Vagina (tissue), 2 donors: ENCODE results near the gene KRT71.

ENCODE experiments used
- POLR2A ChIP-seq, 2 donors: fragments of 450-650 bp; IDR thresholded peaks; one replicate each; pipeline ENCODE4 v1.6.1; 2017; ENCODE audit warnings: antibody characterized with exemption in 2 of 2, mild to moderate bottlenecking in 2 of 2, moderate library complexity in 2 of 2
- TF ChIP-seq, protein P1 (sequence below), 3 experiments: fragments of 450-650 bp in 2 of 3; fragments of 200-600 bp in 1 of 3; sonication (generic) in 1 of 3; IDR thresholded peaks; one replicate each; pipeline ENCODE4 v1.5.1; 2017 to 2019; ENCODE audit warnings: antibody characterized with exemption in 3 of 3, mild to moderate bottlenecking in 2 of 3, moderate library complexity in 2 of 3

GRCh38 chr12:52590021-52590420, 37.1 kb upstream of the KRT71 start:
- TF ChIP-seq, protein P1, sequence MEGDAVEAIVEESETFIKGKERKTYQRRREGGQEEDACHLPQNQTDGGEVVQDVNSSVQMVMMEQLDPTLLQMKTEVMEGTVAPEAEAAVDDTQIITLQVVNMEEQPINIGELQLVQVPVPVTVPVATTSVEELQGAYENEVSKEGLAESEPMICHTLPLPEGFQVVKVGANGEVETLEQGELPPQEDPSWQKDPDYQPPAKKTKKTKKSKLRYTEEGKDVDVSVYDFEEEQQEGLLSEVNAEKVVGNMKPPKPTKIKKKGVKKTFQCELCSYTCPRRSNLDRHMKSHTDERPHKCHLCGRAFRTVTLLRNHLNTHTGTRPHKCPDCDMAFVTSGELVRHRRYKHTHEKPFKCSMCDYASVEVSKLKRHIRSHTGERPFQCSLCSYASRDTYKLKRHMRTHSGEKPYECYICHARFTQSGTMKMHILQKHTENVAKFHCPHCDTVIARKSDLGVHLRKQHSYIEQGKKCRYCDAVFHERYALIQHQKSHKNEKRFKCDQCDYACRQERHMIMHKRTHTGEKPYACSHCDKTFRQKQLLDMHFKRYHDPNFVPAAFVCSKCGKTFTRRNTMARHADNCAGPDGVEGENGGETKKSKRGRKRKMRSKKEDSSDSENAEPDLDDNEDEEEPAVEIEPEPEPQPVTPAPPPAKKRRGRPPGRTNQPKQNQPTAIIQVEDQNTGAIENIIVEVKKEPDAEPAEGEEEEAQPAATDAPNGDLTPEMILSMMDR (IDR thresholded peaks at IDR 0.05), result no peak
- no peak for TF ChIP-seq POLR2A (IDR thresholded peaks at IDR 0.05)
